IMR-90 (cell line): ENCODE results near the gene CSN1S1. TPM values are rescaled to one million over a fixed set of nuclear protein-coding genes. Genes with fewer than 3 reads are reported as not detected.

Experiments
- ATAC-seq: fragments of 200-7000 bp; cut with Tn5 transposase; 2 replicates; pipeline ENCODE4 v1.9.1; 2020; ENCODE audit warnings: low read depth, mild to moderate bottlenecking, moderate library complexity
- BruUV-seq: library from RNA; stranded (reverse); fragments of 400-500 nt; replicated peaks from 2 replicates; lab custom pipeline; 2021; lab: Mats Ljungman, UMichigan
- CTCF ChIA-PET: fragments of 300-600 bp; formaldehyde crosslinking; extraction: SDS; loops from one replicate; lab custom pipeline; 2021; ENCODE audit warnings: antibody characterized with exemption; lab: Yijun Ruan, JAX
- POLR2A ChIA-PET: fragments of 300-600 bp; sonication (Branson Sonifier 250); formaldehyde crosslinking; loops from one replicate; lab custom pipeline; 2022; ENCODE audit warnings: antibody characterized with exemption; ENCODE audit not compliant: unreplicated experiment; lab: Charles Lee
- DNase-seq: peaks from one replicate; pipeline ENCODE4 v3.0.0; 2013
- H2AFZ ChIP-seq: replicated peaks from 2 replicates; pipeline ENCODE3; 2013; ENCODE audit warnings: low read length, mild to moderate bottlenecking; ENCODE audit not compliant: poor library complexity
- H2AK5ac ChIP-seq: 2 replicates; pipeline ENCODE4 v1.6.1; 2013; ENCODE audit warnings: low read depth, low read length, inconsistent platforms
- H2AK9ac ChIP-seq: replicated peaks from 2 replicates; pipeline ENCODE3; 2013; ENCODE audit warnings: mild to moderate bottlenecking, low read depth, low read length, moderate library complexity; ENCODE audit not compliant: poor library complexity
- H2BK120ac ChIP-seq: 2 replicates; pipeline ENCODE4 v1.6.1; 2013; ENCODE audit warnings: low read depth, low read length, inconsistent platforms
- H2BK15ac ChIP-seq: 3 replicates; pipeline ENCODE4 v1.6.1; 2013; ENCODE audit warnings: low read depth, low read length, inconsistent platforms
- H2BK20ac ChIP-seq: 2 replicates; pipeline ENCODE4 v1.6.1; 2013; ENCODE audit warnings: low read depth, mild to moderate bottlenecking, inconsistent platforms, low read length, moderate library complexity
- H2BK5ac ChIP-seq: 2 replicates; pipeline ENCODE4 v1.6.1; 2013; ENCODE audit warnings: mild to moderate bottlenecking, low read depth, low read length, inconsistent platforms; ENCODE audit not compliant: poor library complexity, severe bottlenecking
- H3K14ac ChIP-seq: replicated peaks from 2 replicates; pipeline ENCODE4 v1.6.1; 2013; ENCODE audit warnings: low read depth, low read length, inconsistent platforms
- H3K18ac ChIP-seq: 2 replicates; pipeline ENCODE4 v1.6.1; 2013; ENCODE audit warnings: low read depth, low read length, control low read depth
- H3K23ac ChIP-seq: 2 replicates; pipeline ENCODE4 v1.6.1; 2013; ENCODE audit warnings: low read depth, low read length, inconsistent platforms
- H3K27ac ChIP-seq: 2 replicates; pipeline ENCODE4 v1.5.1; 2013; ENCODE audit warnings: mild to moderate bottlenecking, control low read depth, low read length; ENCODE audit not compliant: insufficient read depth
- H3K27me3 ChIP-seq: 2 replicates; pipeline ENCODE4 v1.6.1; 2013; ENCODE audit warnings: low read length; ENCODE audit not compliant: control insufficient read depth, insufficient read depth
- H3K36me3 ChIP-seq: 2 replicates; pipeline ENCODE4 v1.6.1; 2013; ENCODE audit warnings: low read length, mixed read lengths; ENCODE audit not compliant: control insufficient read depth, insufficient read depth
- H3K4ac ChIP-seq: 2 replicates; pipeline ENCODE4 v1.6.1; 2013; ENCODE audit warnings: low read depth, low read length, inconsistent platforms
- H3K4me1 ChIP-seq: 2 replicates; pipeline ENCODE4 v1.6.1; 2013; ENCODE audit warnings: low read length, mixed read lengths; ENCODE audit not compliant: control insufficient read depth, insufficient read depth
- H3K4me2 ChIP-seq: 2 replicates; pipeline ENCODE4 v1.6.1; 2013; ENCODE audit warnings: low read depth, mild to moderate bottlenecking, control low read depth, low read length, moderate library complexity
- H3K4me3 ChIP-seq: 2 replicates; pipeline ENCODE4 v1.5.1; 2013; ENCODE audit warnings: low read depth, mild to moderate bottlenecking, control low read depth, low read length, moderate library complexity; ENCODE audit not compliant: insufficient read depth
- H3K56ac ChIP-seq: 2 replicates; pipeline ENCODE4 v1.6.1; 2013; ENCODE audit warnings: low read length, inconsistent platforms; ENCODE audit not compliant: insufficient read depth; ENCODE audit errors: extremely low read depth
- H3K79me1 ChIP-seq, 2 experiments: 2 replicates each; pipeline ENCODE4 v1.6.1; 2013; ENCODE audit warnings: low read length in 2 of 2, inconsistent platforms in 1 of 2, low read depth in 1 of 2
- H3K9ac ChIP-seq: 2 replicates; pipeline ENCODE4 v1.6.1; 2013; ENCODE audit warnings: low read depth, low read length, control low read depth
- H3K9me1 ChIP-seq: 2 replicates; pipeline ENCODE4 v1.6.1; 2013; ENCODE audit warnings: low read length, inconsistent platforms; ENCODE audit not compliant: insufficient read depth
- H3K9me3 ChIP-seq: 2 replicates; pipeline ENCODE4 v1.6.1; 2013; ENCODE audit warnings: low read length; ENCODE audit not compliant: control insufficient read depth, insufficient read depth
- H4K20me1 ChIP-seq: 2 replicates; pipeline ENCODE4 v1.6.1; 2013; ENCODE audit warnings: low read length, inconsistent platforms; ENCODE audit not compliant: insufficient read depth
- H4K5ac ChIP-seq: 2 replicates; pipeline ENCODE4 v1.6.1; 2013; ENCODE audit warnings: mild to moderate bottlenecking, low read depth, low read length, control low read depth
- H4K8ac ChIP-seq, 2 experiments: 2 replicates each; pipeline ENCODE4 v1.6.1; 2013; ENCODE audit warnings: low read depth in 2 of 2, low read length in 2 of 2, control low read depth in 1 of 2, inconsistent platforms in 1 of 2
- H4K91ac ChIP-seq: 2 replicates; pipeline ENCODE4 v1.6.1; 2013; ENCODE audit warnings: low read depth, low read length, inconsistent platforms; ENCODE audit not compliant: insufficient read depth
- CHD1 ChIP-seq: IDR thresholded peaks from 2 replicates; pipeline ENCODE4 v1.6.1; 2012; ENCODE audit warnings: low read depth, low read length, improper control_type of control experiment
- CTCF ChIP-seq: conservative IDR thresholded peaks from 2 replicates; pipeline ENCODE4 v1.5.1; 2012; ENCODE audit warnings: mild to moderate bottlenecking, low read depth, low read length, improper control_type of control experiment
- RAD21 ChIP-seq: IDR thresholded peaks from 2 replicates; pipeline ENCODE4 v1.6.1; 2012; ENCODE audit warnings: low read length, improper control_type of control experiment
- dilution Hi-C: fragments of 300-500 bp; cut with HindIII; formaldehyde crosslinking; loops from one replicate; pipeline ENCODE4 v1.14.3; 2018; ENCODE audit warnings: low sequenced_read_pairs; ENCODE audit not compliant: unreplicated experiment
- in situ Hi-C: fragments of 300-500 bp; cut with MboI; formaldehyde crosslinking; loops from 3 replicates; pipeline ENCODE4 v1.14.3; 2019; ENCODE audit warnings: low sequenced_read_pairs, inconsistent platforms, mixed read lengths
- intact Hi-C: fragments of 100-400 bp; cut with micrococcal nuclease; formaldehyde crosslinking; loops from 2 replicates; pipeline ENCODE4 v1.10.0; 2022
- polyA plus RNA-seq, 3 experiments: library from polyadenylated mRNA; depleted of rRNA; stranded (reverse); fragments of >200 nt; gene quantifications; 2 replicates each; pipeline ENCODE4 v1.2.3, GENCODE V29; 2012; ENCODE audit warnings: low replicate concordance in 1 of 3
- total RNA-seq: library from RNA; depleted of rRNA; stranded (reverse); fragments of >200 nt; gene quantifications from 2 replicates; pipeline ENCODE4 v1.2.3, GENCODE V29; 2012

The CSN1S1 gene
- total and polyA plus RNA-seq, 2 of the 4 experiments (the other 2 are of a cell fraction) = not detected

DNA sequence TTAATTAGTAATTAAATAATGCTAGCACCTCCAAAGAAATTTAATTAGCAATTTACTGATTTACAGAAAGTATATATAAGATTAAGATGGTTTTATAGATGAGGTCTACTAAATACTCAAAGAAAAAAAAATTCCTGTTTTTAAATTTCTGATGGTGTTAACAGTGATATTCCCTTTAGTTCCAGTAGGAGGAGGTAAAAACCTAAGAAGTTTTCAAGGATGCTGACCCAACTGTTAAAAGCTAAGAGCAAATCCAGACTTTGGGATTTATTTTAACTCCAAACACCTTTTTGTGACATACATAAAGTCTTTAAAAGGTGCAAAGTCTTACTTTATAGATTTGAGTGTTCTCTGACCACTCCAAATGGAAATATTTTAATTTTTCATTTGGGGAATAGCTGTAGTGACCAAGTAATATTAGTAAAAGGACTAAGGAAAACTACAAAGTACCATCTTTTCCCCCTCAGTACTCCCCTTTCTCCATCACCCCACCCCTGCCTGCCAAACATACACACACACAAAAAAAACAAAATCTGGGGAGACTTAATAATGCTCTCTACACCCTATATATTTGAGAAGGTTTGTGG lies 34.2 kb upstream of the CSN1S1 start:
- Histone ChIP-seq H4K8ac (no peak overlapping the region), H3K27me3 (no peaks in the 10 kb centered on the region), H3K9me3 (no peaks in the 10 kb centered on the region), H3K4me3 (no peak overlapping the region), H2BK5ac (no peak overlapping the region), H3K56ac (no peak overlapping the region), H4K91ac (no peak overlapping the region), H2BK20ac (no peak overlapping the region), H3K4me2 (no peak overlapping the region), H4K20me1 (no peaks in the 10 kb centered on the region), H3K18ac (no peak overlapping the region), H3K14ac (no peak overlapping the region), H2AK9ac (no peak overlapping the region), H3K23ac (no peak overlapping the region), H3K9me1 (no peaks in the 10 kb centered on the region), H2AK5ac (no peak overlapping the region), H2BK15ac (no peak overlapping the region), H3K9ac (no peak overlapping the region), H3K4ac (no peak overlapping the region), H3K4me1 (no peaks in the 10 kb centered on the region), H2BK120ac (no peak overlapping the region), H3K36me3 (no peaks in the 10 kb centered on the region), H4K5ac (no peak overlapping the region), H3K27ac (no peak overlapping the region), H3K79me1 (no peaks in the 10 kb centered on the region), H2AFZ (no peak overlapping the region)
- CTCF ChIA-PET = interaction anchor here (1.0 kb wide), 1 partner anchor 54 kb away, joined by 3 read pairs; no protein-coding TSS in a partner anchor
- BruUV-seq = no TSS peak
- intact Hi-C loops (loop anchor here (2.0 to 5.0 kb wide), 3 partner anchors 286 to 661 kb away; no protein-coding TSS in a partner anchor), dilution Hi-C loops (no loop called here), in situ Hi-C loops (no loop called here)
- DNase-seq = peak; percentile 3
- POLR2A ChIA-PET = no interaction called here
- ATAC-seq = peak; percentile 49; the same call in 1 of the 2 replicates
- TF ChIP-seq RAD21 (peak; percentile 29; the same call in 1 of the 2 replicates), CHD1 (no peak), CTCF (peak; percentile 38)
